M059J (cell line): ENCODE data around the gene LAMA3. TPM values are rescaled to one million over a fixed set of nuclear protein-coding genes. Genes with fewer than 3 reads are reported as not detected.

ENCODE experiments used
- DNase-seq: peaks from one replicate; pipeline ENCODE4 v3.0.0-alpha.2; 2012; ENCODE audit warnings: low read depth
- total RNA-seq: library from RNA; depleted of rRNA; stranded (reverse); fragments of >200 nt; shearing (Covaris generic); gene quantifications from 2 replicates; pipeline ENCODE4 v1.2.3, GENCODE V29; 2014

LAMA3 gene
- total RNA-seq, 1 experiment from 2014 or later, result 1.8 TPM

GRCh38 chr18:23906658-23907057 is 217.4 kb downstream of the LAMA3 start:
- DNase-seq, result no peak

- DNase-seq, result no peak
These were observed 219.6 kb downstream of the LAMA3 start for GRCh38 chr18:23908827-23909226.

GRCh38 chr18:23910032-23910431 is 220.8 kb downstream of the LAMA3 start:
- no peak for DNase-seq

GRCh38 chr18:23912356-23912755 is 223.1 kb downstream of the LAMA3 start:
- peak; percentile 57 for DNase-seq

GRCh38 chr18:23916338-23916737 is 227.1 kb downstream of the LAMA3 start:
- no peak for DNase-seq

- DNase-seq, result peak; percentile 75
These were observed 229.3 kb downstream of the LAMA3 start for GRCh38 chr18:23918395-23919032.

GRCh38 chr18:23920054-23920453 is 230.8 kb downstream of the LAMA3 start:
- DNase-seq, result peak; percentile 53

- DNase-seq, result no peak
These were observed 232.5 kb downstream of the LAMA3 start for GRCh38 chr18:23921716-23922285.

GRCh38 chr18:23922939-23923338 is 233.7 kb downstream of the LAMA3 start:
- no peak for DNase-seq

- peak; percentile 85 for DNase-seq
These were observed 235.6 kb downstream of the LAMA3 start for GRCh38 chr18:23924813-23925212.

- DNase-seq, result peak; percentile 9
These were observed 237.3 kb downstream of the LAMA3 start for GRCh38 chr18:23926571-23926970.

GRCh38 chr18:23927821-23928746 is 238.8 kb downstream of the LAMA3 start:
- no peak for DNase-seq

GRCh38 chr18:23929362-23929930 is 240.2 kb downstream of the LAMA3 start:
- no peak for DNase-seq

- no peak for DNase-seq
These were observed 240.7 kb downstream of the LAMA3 start for GRCh38 chr18:23930002-23930401.

GRCh38 chr18:23932385-23933067 is 243.3 kb downstream of the LAMA3 start:
- DNase-seq, result peak; percentile 59

GRCh38 chr18:23933407-23933806 is 244.2 kb downstream of the LAMA3 start:
- peak; percentile 50 for DNase-seq

GRCh38 chr18:23934252-23934651 is 245.0 kb downstream of the LAMA3 start:
- DNase-seq, result no peak

- DNase-seq, result no peak
These were observed 245.6 kb downstream of the LAMA3 start for GRCh38 chr18:23934863-23935262.

- no peak for DNase-seq
These were observed 246.6 kb downstream of the LAMA3 start for GRCh38 chr18:23935804-23936203.

- no peak for DNase-seq
These were observed 247.2 kb downstream of the LAMA3 start for GRCh38 chr18:23936381-23936958.

- no peak for DNase-seq
These were observed 248.9 kb downstream of the LAMA3 start for GRCh38 chr18:23938043-23938756.
